ENCODE measurements around the gene NRG4.

DNA sequence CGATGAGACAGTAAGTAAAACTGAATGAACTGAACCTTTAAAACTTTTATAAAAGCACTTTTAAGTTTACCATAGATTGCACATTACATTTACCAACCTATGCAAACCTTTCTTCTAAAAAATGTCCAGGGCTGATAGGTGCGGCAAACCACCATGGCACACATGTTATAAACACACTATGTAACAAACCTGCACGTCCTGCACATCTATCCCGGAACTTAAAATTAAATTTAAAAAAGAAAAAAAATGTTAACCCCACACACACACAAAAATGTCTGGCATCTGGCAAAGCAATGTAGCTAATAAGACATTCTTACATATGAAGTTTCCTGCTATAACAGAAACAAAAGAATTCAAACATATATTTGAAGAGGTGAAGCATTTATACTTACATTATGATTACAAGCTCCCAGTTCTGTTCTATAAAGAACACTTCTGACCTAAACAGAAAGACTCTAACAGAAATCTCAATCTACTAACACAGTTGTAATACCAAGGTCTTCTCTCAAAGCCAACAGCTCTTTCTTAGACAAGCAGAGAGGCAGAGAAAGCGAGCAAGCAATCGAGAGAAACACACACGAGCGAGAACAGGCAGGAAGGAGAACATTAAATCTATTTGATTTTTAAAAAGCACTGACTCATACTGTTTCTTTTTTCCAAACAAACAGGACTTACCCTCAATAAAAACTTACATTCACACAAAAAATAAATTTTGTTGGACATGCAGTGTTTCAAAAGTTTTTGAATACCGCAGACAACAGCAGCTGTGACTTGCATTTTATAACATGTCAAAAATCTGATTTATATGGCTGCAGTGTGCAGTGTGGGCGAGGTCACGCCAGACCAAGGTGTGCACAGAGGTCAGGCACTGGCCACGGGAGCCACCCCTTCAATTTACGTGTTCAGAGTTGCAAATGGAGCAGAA lies at the start of gene NRG4:
- TF ChIP-seq SUZ12 (IDR thresholded peaks at IDR 0.05; ENCODE audit: extremely low read depth, insufficient read depth, insufficient read length) = no peak
- no peak for TF ChIP-seq ZNF274 (IDR thresholded peaks at IDR 0.05; ENCODE audit: low read depth, low read length)
- no peak for TF ChIP-seq YY1 (IDR thresholded peaks at IDR 0.05; ENCODE audit: insufficient read depth, insufficient read length)

All from NT2/D1 (cell line).